WTC11 (cell line): ENCODE measurements around the gene SGSH. TPM values are rescaled to one million over a fixed set of nuclear protein-coding genes. Genes with fewer than 3 reads are reported as not detected.

Experiments
- ATAC-seq: fragments of 200-7000 bp; cut with Tn5 transposase; 2 replicates; pipeline ENCODE4 v1.10.0; 2021; ENCODE audit warnings: mild to moderate bottlenecking, moderate library complexity
- CTCF ChIA-PET: fragments of 300-600 bp; sonication (Branson Sonifier 250); formaldehyde crosslinking; loops from one replicate; lab custom pipeline; 2021; ENCODE audit warnings: antibody characterized with exemption; lab: Charles Lee
- POLR2A ChIA-PET: fragments of 350-600 bp; sonication (Branson Sonifier 250); formaldehyde crosslinking; loops from one replicate; lab custom pipeline; 2021; ENCODE audit warnings: antibody characterized with exemption; lab: Charles Lee
- DNase-seq: peaks from one replicate; pipeline ENCODE4 v3.0.0; 2021; ENCODE audit warnings: low spot score
- H3K27ac Mint-ChIP-seq: 2 replicates; pipeline ENCODE4 v1.8.0; 2021; ENCODE audit warnings: mixed read lengths
- H3K27me3 Mint-ChIP-seq: 2 replicates; pipeline ENCODE4 v1.8.0; 2021; ENCODE audit warnings: low read depth, mild to moderate bottlenecking, moderate library complexity, mixed read lengths
- H3K36me3 Mint-ChIP-seq: 2 replicates; pipeline ENCODE4 v1.8.0; 2021; ENCODE audit warnings: mixed read lengths
- H3K4me1 Mint-ChIP-seq: 2 replicates; pipeline ENCODE4 v1.8.0; 2022; ENCODE audit warnings: mixed read lengths
- H3K4me3 Mint-ChIP-seq: 2 replicates; pipeline ENCODE4 v1.8.0; 2021; ENCODE audit warnings: mild to moderate bottlenecking, moderate library complexity, mixed read lengths
- H3K9me3 Mint-ChIP-seq: 2 replicates; pipeline ENCODE4 v1.8.0; 2021; ENCODE audit warnings: mixed read lengths
- CBFB ChIP-seq: sonication (generic); formaldehyde crosslinking; IDR thresholded peaks from 2 replicates; pipeline ENCODE4 v1.8.1; 2022; ENCODE audit warnings: mild to moderate bottlenecking, low read depth, missing genetic modification reagents
- E2F5 ChIP-seq: sonication (generic); formaldehyde crosslinking; IDR thresholded peaks from 2 replicates; pipeline ENCODE4 v1.8.1; 2022; ENCODE audit warnings: mild to moderate bottlenecking, moderate library complexity, missing genetic modification reagents
- EMX1 ChIP-seq: fragments of 250-450 bp; sonication (Bioruptor Pico); IDR thresholded peaks from 2 replicates; pipeline ENCODE4 v1.8.0; 2021; ENCODE audit warnings: mild to moderate bottlenecking
- HMGA2 ChIP-seq: fragments of 250-450 bp; sonication (Bioruptor Pico); IDR thresholded peaks from 2 replicates; pipeline ENCODE4 v1.4.0; 2021; ENCODE audit warnings: mild to moderate bottlenecking, moderate library complexity
- IRF1 ChIP-seq: sonication (generic); formaldehyde crosslinking; IDR thresholded peaks from 2 replicates; pipeline ENCODE4 v1.8.0; 2023; ENCODE audit warnings: missing genetic modification reagents
- IRF2 ChIP-seq: sonication (generic); formaldehyde crosslinking; IDR thresholded peaks from 2 replicates; pipeline ENCODE4 v1.8.0; 2022; ENCODE audit warnings: low read depth, missing genetic modification reagents, borderline replicate concordance
- JAZF1 ChIP-seq: fragments of 250-450 bp; sonication (Bioruptor Pico); IDR thresholded peaks from 2 replicates; pipeline ENCODE4 v1.9.0; 2021; ENCODE audit warnings: moderate library complexity, mild to moderate bottlenecking, inconsistent platforms
- KAT7 ChIP-seq: sonication (generic); formaldehyde crosslinking; IDR thresholded peaks from 2 replicates; pipeline ENCODE4 v1.8.1; 2023; ENCODE audit warnings: missing genetic modification reagents, mild to moderate bottlenecking, borderline replicate concordance
- NFATC4 ChIP-seq: fragments of 250-450 bp; sonication (Bioruptor Pico); IDR thresholded peaks from 2 replicates; pipeline ENCODE4 v1.9.0; 2021; ENCODE audit warnings: mild to moderate bottlenecking
- NR1H2 ChIP-seq: sonication (generic); formaldehyde crosslinking; IDR thresholded peaks from 2 replicates; pipeline ENCODE4 v1.9.0; 2021; ENCODE audit warnings: mild to moderate bottlenecking, moderate library complexity, missing genetic modification reagents
- NR3C1 ChIP-seq: sonication (generic); formaldehyde crosslinking; conservative IDR thresholded peaks from 2 replicates; pipeline ENCODE4 v1.8.1; 2023; ENCODE audit warnings: low read depth, mild to moderate bottlenecking, missing genetic modification reagents
- RORB ChIP-seq: fragments of 250-450 bp; sonication (Bioruptor Pico); IDR thresholded peaks from 2 replicates; pipeline ENCODE4 v1.9.0; 2021; ENCODE audit warnings: mild to moderate bottlenecking
- TCF7 ChIP-seq: sonication (generic); formaldehyde crosslinking; IDR thresholded peaks from 2 replicates; pipeline ENCODE4 v1.8.0; 2022; ENCODE audit warnings: mild to moderate bottlenecking, low read depth, missing genetic modification reagents, moderate library complexity
- TEAD4 ChIP-seq: sonication (generic); formaldehyde crosslinking; IDR thresholded peaks from 2 replicates; pipeline ENCODE4 v1.8.0; 2022; ENCODE audit warnings: mild to moderate bottlenecking, missing genetic modification reagents
- ZBTB43 ChIP-seq: sonication (generic); formaldehyde crosslinking; IDR thresholded peaks from 2 replicates; pipeline ENCODE4 v1.8.1; 2023; ENCODE audit warnings: mild to moderate bottlenecking, missing genetic modification reagents
- ZNF671 ChIP-seq: fragments of 250-450 bp; sonication (Bioruptor Pico); IDR thresholded peaks from 2 replicates; pipeline ENCODE4 v1.8.0; 2021; ENCODE audit warnings: mild to moderate bottlenecking
- total RNA-seq: library from RNA; stranded (reverse); gene quantifications from 3 replicates; pipeline ENCODE4 v1.2.3, GENCODE V29; 2021
- TF ChIP-seq, protein P1 (sequence below): sonication (generic); formaldehyde crosslinking; IDR thresholded peaks from 2 replicates; pipeline ENCODE4 v1.8.0; 2023; ENCODE audit warnings: missing genetic modification reagents, mild to moderate bottlenecking, borderline replicate concordance
- TF ChIP-seq, protein P2 (sequence below): fragments of 250-450 bp; sonication (Bioruptor Pico); conservative IDR thresholded peaks from 2 replicates; pipeline ENCODE4 v1.9.0; 2021; ENCODE audit warnings: mild to moderate bottlenecking
- TF ChIP-seq, protein P3 (sequence below): sonication (generic); formaldehyde crosslinking; IDR thresholded peaks from 2 replicates; pipeline ENCODE4 v1.8.1; 2023; ENCODE audit warnings: mild to moderate bottlenecking, missing genetic modification reagents
- TF ChIP-seq, protein P4 (sequence below): sonication (generic); formaldehyde crosslinking; IDR thresholded peaks from 2 replicates; pipeline ENCODE4 v1.8.1; 2022; ENCODE audit warnings: mild to moderate bottlenecking, missing genetic modification reagents, moderate library complexity, borderline replicate concordance

SGSH gene
- total RNA-seq, 1 experiment from 2014 or later: 27.7 TPM

DNA sequence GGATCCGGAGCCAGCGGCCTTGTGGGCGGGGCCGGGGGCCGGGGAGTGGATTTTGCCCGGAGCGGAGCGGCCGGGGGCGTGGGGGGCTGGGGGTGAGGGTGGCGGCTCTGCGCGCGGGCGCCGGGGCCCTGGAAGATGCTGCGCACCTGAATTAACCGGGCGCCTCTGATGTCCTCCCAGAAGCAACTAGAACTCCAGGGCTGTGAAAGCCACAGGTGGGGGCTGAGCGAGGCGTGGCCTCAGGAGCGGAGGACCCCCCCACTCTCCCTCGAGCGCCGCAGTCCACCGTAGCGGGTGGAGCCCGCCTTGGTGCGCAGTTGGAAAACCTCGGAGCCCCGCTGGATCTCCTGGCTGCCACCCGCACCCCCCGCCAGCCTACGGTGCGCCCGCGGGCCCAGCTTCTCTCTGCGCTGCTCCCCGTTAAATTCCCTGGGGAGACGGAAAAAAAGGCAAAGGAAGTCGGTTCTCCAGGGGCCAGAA lies 643 bp upstream of the SGSH start:
- H3K36me3 Mint-ChIP-seq: peaks cover 7% of the 10 kb centered on the region
- CTCF ChIA-PET: interaction anchor here (0.6 to 1.8 kb wide), 8 partner anchors 15 to 1072 kb away, joined by 3 to 8 read pairs (median 4); partner anchors contain the start of gene GAA
- TF ChIP-seq TCF7 (CRISPR knock-in tag): 0 out of 2 replicates have a peak, but pooled peaks have one; percentile 3
- TF ChIP-seq EMX1 (CRISPR knock-in tag): no peak
- TF ChIP-seq KAT7: 0 out of 2 replicates have a peak, but pooled peaks have one; percentile 68
- no peak for TF ChIP-seq IRF2 (CRISPR knock-in tag)
- no peak for DNase-seq
- no peaks in the 10 kb centered on the region for H3K27me3 Mint-ChIP-seq
- peak; percentile 4 for ATAC-seq
- no peak overlapping the region for H3K27ac Mint-ChIP-seq
- H3K9me3 Mint-ChIP-seq: no peaks in the 10 kb centered on the region
- H3K4me3 Mint-ChIP-seq: peak overlapping the region; percentile 78
- H3K4me1 Mint-ChIP-seq: peaks cover 22% of the 10 kb centered on the region
- POLR2A ChIA-PET: no interaction called here

DNA sequence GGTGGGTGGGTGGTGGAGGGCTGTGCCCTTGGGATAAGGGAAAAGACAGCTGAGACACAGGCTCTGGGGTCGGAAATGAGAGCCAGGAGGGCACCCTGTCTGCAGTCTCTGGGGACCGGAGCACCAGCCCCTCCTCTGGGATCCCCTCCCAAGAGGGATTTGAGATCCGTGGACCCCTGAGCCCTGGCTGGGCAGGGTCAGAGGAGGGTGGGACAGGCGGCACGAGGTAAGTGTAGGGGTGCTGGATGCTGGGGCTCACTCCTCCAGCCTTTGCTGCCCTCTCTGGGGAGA lies 425 bp downstream of the SGSH start:
- ATAC-seq: peak; percentile 14
- peaks cover 15% of the 10 kb centered on the region for H3K4me1 Mint-ChIP-seq

More for the DNA sequence above, 425 bp downstream of the SGSH start:
- H3K27ac Mint-ChIP-seq: no peak overlapping the region
- DNase-seq: no peak
- H3K4me3 Mint-ChIP-seq: peak overlapping the region; percentile 91
- no peaks in the 10 kb centered on the region for H3K27me3 Mint-ChIP-seq
- CTCF ChIA-PET: interaction anchor here (0.6 to 1.8 kb wide), 8 partner anchors 14 to 142 kb away, joined by 3 to 8 read pairs (median 4); partner anchors contain the start of gene GAA
- H3K9me3 Mint-ChIP-seq: no peaks in the 10 kb centered on the region
- TF ChIP-seq JAZF1 (CRISPR knock-in tag): no peak
- no peak for TF ChIP-seq IRF2 (CRISPR knock-in tag)
- TF ChIP-seq, protein P1, sequence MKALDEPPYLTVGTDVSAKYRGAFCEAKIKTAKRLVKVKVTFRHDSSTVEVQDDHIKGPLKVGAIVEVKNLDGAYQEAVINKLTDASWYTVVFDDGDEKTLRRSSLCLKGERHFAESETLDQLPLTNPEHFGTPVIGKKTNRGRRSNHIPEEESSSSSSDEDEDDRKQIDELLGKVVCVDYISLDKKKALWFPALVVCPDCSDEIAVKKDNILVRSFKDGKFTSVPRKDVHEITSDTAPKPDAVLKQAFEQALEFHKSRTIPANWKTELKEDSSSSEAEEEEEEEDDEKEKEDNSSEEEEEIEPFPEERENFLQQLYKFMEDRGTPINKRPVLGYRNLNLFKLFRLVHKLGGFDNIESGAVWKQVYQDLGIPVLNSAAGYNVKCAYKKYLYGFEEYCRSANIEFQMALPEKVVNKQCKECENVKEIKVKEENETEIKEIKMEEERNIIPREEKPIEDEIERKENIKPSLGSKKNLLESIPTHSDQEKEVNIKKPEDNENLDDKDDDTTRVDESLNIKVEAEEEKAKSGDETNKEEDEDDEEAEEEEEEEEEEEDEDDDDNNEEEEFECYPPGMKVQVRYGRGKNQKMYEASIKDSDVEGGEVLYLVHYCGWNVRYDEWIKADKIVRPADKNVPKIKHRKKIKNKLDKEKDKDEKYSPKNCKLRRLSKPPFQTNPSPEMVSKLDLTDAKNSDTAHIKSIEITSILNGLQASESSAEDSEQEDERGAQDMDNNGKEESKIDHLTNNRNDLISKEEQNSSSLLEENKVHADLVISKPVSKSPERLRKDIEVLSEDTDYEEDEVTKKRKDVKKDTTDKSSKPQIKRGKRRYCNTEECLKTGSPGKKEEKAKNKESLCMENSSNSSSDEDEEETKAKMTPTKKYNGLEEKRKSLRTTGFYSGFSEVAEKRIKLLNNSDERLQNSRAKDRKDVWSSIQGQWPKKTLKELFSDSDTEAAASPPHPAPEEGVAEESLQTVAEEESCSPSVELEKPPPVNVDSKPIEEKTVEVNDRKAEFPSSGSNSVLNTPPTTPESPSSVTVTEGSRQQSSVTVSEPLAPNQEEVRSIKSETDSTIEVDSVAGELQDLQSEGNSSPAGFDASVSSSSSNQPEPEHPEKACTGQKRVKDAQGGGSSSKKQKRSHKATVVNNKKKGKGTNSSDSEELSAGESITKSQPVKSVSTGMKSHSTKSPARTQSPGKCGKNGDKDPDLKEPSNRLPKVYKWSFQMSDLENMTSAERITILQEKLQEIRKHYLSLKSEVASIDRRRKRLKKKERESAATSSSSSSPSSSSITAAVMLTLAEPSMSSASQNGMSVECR: no peak
- no peak for TF ChIP-seq NFATC4 (CRISPR knock-in tag)
- TF ChIP-seq, protein P2, sequence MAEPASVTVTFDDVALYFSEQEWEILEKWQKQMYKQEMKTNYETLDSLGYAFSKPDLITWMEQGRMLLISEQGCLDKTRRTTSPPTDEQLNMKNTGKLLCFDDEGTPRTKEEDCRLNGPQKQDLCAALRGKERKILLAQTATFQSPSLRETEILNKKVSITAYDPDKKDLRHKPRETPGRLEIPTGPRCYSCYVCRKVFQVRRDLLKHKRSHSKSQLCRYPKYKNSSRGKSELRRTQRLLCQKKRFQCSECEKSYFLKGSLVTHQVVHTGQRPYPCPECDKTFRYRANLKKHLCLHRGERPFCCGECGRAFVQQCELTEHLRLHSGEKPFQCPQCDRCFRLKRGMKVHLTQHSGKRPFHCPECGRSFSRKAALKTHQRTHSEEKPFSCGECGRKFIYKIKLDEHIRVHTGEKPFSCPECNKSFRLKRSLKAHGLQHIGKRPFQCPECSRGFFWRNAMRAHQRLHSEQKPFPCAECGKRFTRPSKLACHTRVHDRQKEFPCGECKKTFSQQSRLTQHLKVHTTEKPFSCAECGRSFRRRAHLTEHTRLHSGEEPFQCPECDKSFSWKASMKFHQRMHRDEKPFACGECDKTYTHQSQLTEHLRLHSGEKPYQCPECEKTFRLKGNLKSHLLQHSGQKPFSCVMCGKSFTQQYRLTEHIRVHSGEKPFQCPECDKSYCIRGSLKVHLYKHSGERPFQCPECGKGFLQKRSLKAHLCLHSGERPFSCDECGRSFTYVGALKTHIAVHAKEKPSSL (CRISPR knock-in tag): no peak
- TF ChIP-seq ZBTB43 (CRISPR knock-in tag): no peak
- TF ChIP-seq IRF1 (CRISPR knock-in tag): no peak
- no peak for TF ChIP-seq HMGA2
- no peak for TF ChIP-seq TEAD4
- TF ChIP-seq, protein P3, sequence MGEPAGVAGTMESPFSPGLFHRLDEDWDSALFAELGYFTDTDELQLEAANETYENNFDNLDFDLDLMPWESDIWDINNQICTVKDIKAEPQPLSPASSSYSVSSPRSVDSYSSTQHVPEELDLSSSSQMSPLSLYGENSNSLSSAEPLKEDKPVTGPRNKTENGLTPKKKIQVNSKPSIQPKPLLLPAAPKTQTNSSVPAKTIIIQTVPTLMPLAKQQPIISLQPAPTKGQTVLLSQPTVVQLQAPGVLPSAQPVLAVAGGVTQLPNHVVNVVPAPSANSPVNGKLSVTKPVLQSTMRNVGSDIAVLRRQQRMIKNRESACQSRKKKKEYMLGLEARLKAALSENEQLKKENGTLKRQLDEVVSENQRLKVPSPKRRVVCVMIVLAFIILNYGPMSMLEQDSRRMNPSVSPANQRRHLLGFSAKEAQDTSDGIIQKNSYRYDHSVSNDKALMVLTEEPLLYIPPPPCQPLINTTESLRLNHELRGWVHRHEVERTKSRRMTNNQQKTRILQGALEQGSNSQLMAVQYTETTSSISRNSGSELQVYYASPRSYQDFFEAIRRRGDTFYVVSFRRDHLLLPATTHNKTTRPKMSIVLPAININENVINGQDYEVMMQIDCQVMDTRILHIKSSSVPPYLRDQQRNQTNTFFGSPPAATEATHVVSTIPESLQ (CRISPR knock-in tag): no peak
- no peak for TF ChIP-seq NR3C1
- no peak for TF ChIP-seq CBFB (CRISPR knock-in tag)
- no peak for TF ChIP-seq EMX1 (CRISPR knock-in tag)
- TF ChIP-seq ZNF671 (CRISPR knock-in tag): no peak
- TF ChIP-seq, protein P4, sequence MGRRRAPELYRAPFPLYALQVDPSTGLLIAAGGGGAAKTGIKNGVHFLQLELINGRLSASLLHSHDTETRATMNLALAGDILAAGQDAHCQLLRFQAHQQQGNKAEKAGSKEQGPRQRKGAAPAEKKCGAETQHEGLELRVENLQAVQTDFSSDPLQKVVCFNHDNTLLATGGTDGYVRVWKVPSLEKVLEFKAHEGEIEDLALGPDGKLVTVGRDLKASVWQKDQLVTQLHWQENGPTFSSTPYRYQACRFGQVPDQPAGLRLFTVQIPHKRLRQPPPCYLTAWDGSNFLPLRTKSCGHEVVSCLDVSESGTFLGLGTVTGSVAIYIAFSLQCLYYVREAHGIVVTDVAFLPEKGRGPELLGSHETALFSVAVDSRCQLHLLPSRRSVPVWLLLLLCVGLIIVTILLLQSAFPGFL (CRISPR knock-in tag): no peak
- no peak for TF ChIP-seq E2F5 (CRISPR knock-in tag)
- no peak for TF ChIP-seq RORB (CRISPR knock-in tag)
- no peak for TF ChIP-seq NR1H2 (CRISPR knock-in tag)
- POLR2A ChIA-PET: interaction anchor here (0.8 kb wide), 1 partner anchor 68 kb away, joined by 5 read pairs; no protein-coding TSS in a partner anchor
- peaks cover 7% of the 10 kb centered on the region for H3K36me3 Mint-ChIP-seq
